GM18951 (cell line): ENCODE results near the gene LRP1B.

Source experiments
- POLR2A ChIP-seq: IDR thresholded peaks from 4 replicates; pipeline ENCODE4 v1.6.1; 2011; ENCODE audit warnings: mild to moderate bottlenecking; ENCODE audit not compliant: insufficient read length, insufficient read depth; ENCODE audit errors: extremely low read depth
- in situ Hi-C: fragments of 300-500 bp; cut with MboI; formaldehyde crosslinking; loops from one replicate; pipeline ENCODE4 v1.12.0; 2022; ENCODE audit warnings: low sequenced_read_pairs, mixed read lengths, inconsistent platforms; ENCODE audit not compliant: unreplicated experiment

Gene LRP1B

GRCh38 chr2:142014536-142014935 is 116.3 kb downstream of the LRP1B start:
- no peak for TF ChIP-seq POLR2A
- in situ Hi-C loops = no loop called here

- TF ChIP-seq POLR2A = no peak
- in situ Hi-C loops = no loop called here
Observed at GRCh38 chr2:142012797-142013196, 118.0 kb downstream of the LRP1B start.

GRCh38 chr2:142010477-142011270 is 120.1 kb downstream of the LRP1B start:
- in situ Hi-C loops = no loop called here
- no peak for TF ChIP-seq POLR2A

GRCh38 chr2:142008135-142008744 is 122.6 kb downstream of the LRP1B start:
- TF ChIP-seq POLR2A = no peak
- in situ Hi-C loops = no loop called here

GRCh38 chr2:141994066-141994465 is 136.8 kb downstream of the LRP1B start:
- in situ Hi-C loops = no loop called here
- TF ChIP-seq POLR2A = no peak

- TF ChIP-seq POLR2A = no peak
- in situ Hi-C loops = no loop called here
Observed at GRCh38 chr2:141992695-141993094, 138.1 kb downstream of the LRP1B start.

- TF ChIP-seq POLR2A = no peak
Observed at GRCh38 chr2:141968433-141968832, 162.4 kb downstream of the LRP1B start.

GRCh38 chr2:141967980-141968379 is 162.8 kb downstream of the LRP1B start:
- in situ Hi-C loops = no loop called here
- no peak for TF ChIP-seq POLR2A

More at GRCh38 chr2:141968433-141968832, 162.4 kb downstream of the LRP1B start:
- in situ Hi-C loops = no loop called here

GRCh38 chr2:141967503-141967902 is 163.3 kb downstream of the LRP1B start:
- in situ Hi-C loops = no loop called here
- TF ChIP-seq POLR2A = no peak

- in situ Hi-C loops = no loop called here
- TF ChIP-seq POLR2A = no peak
Observed at GRCh38 chr2:141959941-141960340, 170.9 kb downstream of the LRP1B start.

- in situ Hi-C loops = no loop called here
Observed at GRCh38 chr2:141959016-141959415, 171.8 kb downstream of the LRP1B start.

GRCh38 chr2:141957827-141958450 is 172.9 kb downstream of the LRP1B start:
- no peak for TF ChIP-seq POLR2A
- in situ Hi-C loops = no loop called here

More at GRCh38 chr2:141959016-141959415, 171.8 kb downstream of the LRP1B start:
- TF ChIP-seq POLR2A = no peak

- no peak for TF ChIP-seq POLR2A
- in situ Hi-C loops = no loop called here
Observed at GRCh38 chr2:141957321-141957720, 173.5 kb downstream of the LRP1B start.
